Osteoblast (primary cell): ENCODE measurements around the gene WIPF3. TPM values are rescaled to one million over a fixed set of nuclear protein-coding genes. Genes with fewer than 3 reads are reported as not detected.

Experiments
- DNase-seq: peaks from one replicate; pipeline ENCODE4 v3.0.0; 2011; ENCODE audit warnings: low spot score, mixed read lengths; ENCODE audit not compliant: insufficient read length; ENCODE audit errors: missing footprints
- H2AFZ ChIP-seq: 2 replicates; pipeline ENCODE4 v1.6.0; 2011; ENCODE audit warnings: mild to moderate bottlenecking, low read length
- H3K27ac ChIP-seq: 2 replicates; pipeline ENCODE4 v1.5.1; 2011; ENCODE audit warnings: mild to moderate bottlenecking, low read depth, low read length, moderate library complexity
- H3K27me3 ChIP-seq: 2 replicates; pipeline ENCODE4 v1.6.0; 2012; ENCODE audit warnings: mild to moderate bottlenecking, control low read depth, inconsistent platforms, low read length, moderate library complexity; ENCODE audit not compliant: insufficient read depth
- H3K36me3 ChIP-seq: 2 replicates; pipeline ENCODE4 v1.5.1; 2011; ENCODE audit warnings: mild to moderate bottlenecking, low read length, control low read depth, moderate library complexity; ENCODE audit not compliant: insufficient read depth
- H3K4me1 ChIP-seq: 2 replicates; pipeline ENCODE4 v1.5.1; 2011; ENCODE audit warnings: mild to moderate bottlenecking, low read length, control low read depth, moderate library complexity; ENCODE audit not compliant: insufficient read depth
- H3K4me2 ChIP-seq: 2 replicates; pipeline ENCODE4 v1.6.0; 2011; ENCODE audit warnings: mild to moderate bottlenecking, low read length; ENCODE audit not compliant: insufficient read depth
- H3K4me3 ChIP-seq: fragments of 200-600 bp; sonication (generic); 3 replicates; pipeline ENCODE4 v1.5.1; 2012; ENCODE audit warnings: mild to moderate bottlenecking, low read length, inconsistent platforms; ENCODE audit not compliant: insufficient read depth
- H3K79me2 ChIP-seq: 2 replicates; pipeline ENCODE4 v1.6.0; 2012; ENCODE audit warnings: mild to moderate bottlenecking, low read length, control low read depth, inconsistent platforms; ENCODE audit not compliant: insufficient read depth
- H3K9me3 ChIP-seq: 2 replicates; pipeline ENCODE4 v1.5.1; 2011; ENCODE audit warnings: low read depth, low read length, control low read depth
- H4K20me1 ChIP-seq: 2 replicates; pipeline ENCODE4 v1.6.0; 2012; ENCODE audit warnings: mild to moderate bottlenecking, low read length, control low read depth; ENCODE audit not compliant: insufficient read depth
- total RNA-seq: library from RNA; depleted of rRNA; stranded (reverse); fragments of >200 nt; gene quantifications from 2 replicates; pipeline ENCODE4 v1.2.3, GENCODE V29; 2012
- TF ChIP-seq, protein P1 (sequence below): IDR thresholded peaks from 2 replicates; pipeline ENCODE4 v1.5.1; 2011; ENCODE audit warnings: mild to moderate bottlenecking, low read depth, low read length, moderate library complexity; ENCODE audit errors: extremely low read depth

Gene WIPF3
- total RNA-seq, 1 donor: not detected

DNA sequence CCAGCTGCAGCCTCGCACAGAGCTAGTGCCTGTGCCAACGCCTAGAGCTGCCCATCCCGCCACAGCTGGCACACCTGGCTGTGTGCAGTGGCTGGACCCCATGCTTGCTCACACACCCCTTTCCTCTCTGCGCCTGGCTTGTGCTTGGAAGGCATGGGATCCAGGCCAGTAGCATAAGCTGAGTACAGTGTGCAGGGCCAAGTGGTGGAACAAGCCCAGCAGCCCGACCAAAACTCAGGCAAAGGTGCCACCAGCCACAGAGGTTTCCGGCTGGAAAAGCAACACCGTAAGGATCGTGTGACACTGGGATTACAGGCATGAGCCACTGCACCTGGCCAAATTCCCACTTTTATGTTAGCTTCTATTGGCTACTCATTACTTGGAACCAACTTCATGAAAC lies 144.9 kb downstream of the WIPF3 start:
- Histone ChIP-seq H3K9me3 (no peaks in the 10 kb centered on the region), H3K36me3 (peaks cover 38% of the 10 kb centered on the region), H3K4me1 (no peaks in the 10 kb centered on the region), H4K20me1 (peaks cover 6% of the 10 kb centered on the region), H3K27ac (no peak overlapping the region), H3K79me2 (peaks cover 5% of the 10 kb centered on the region), H3K27me3 (no peaks in the 10 kb centered on the region), H2AFZ (no peak overlapping the region), H3K4me3 (no peak overlapping the region), H3K4me2 (no peak overlapping the region)
- DNase-seq: no peak
- TF ChIP-seq, protein P1, sequence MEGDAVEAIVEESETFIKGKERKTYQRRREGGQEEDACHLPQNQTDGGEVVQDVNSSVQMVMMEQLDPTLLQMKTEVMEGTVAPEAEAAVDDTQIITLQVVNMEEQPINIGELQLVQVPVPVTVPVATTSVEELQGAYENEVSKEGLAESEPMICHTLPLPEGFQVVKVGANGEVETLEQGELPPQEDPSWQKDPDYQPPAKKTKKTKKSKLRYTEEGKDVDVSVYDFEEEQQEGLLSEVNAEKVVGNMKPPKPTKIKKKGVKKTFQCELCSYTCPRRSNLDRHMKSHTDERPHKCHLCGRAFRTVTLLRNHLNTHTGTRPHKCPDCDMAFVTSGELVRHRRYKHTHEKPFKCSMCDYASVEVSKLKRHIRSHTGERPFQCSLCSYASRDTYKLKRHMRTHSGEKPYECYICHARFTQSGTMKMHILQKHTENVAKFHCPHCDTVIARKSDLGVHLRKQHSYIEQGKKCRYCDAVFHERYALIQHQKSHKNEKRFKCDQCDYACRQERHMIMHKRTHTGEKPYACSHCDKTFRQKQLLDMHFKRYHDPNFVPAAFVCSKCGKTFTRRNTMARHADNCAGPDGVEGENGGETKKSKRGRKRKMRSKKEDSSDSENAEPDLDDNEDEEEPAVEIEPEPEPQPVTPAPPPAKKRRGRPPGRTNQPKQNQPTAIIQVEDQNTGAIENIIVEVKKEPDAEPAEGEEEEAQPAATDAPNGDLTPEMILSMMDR: no peak

DNA sequence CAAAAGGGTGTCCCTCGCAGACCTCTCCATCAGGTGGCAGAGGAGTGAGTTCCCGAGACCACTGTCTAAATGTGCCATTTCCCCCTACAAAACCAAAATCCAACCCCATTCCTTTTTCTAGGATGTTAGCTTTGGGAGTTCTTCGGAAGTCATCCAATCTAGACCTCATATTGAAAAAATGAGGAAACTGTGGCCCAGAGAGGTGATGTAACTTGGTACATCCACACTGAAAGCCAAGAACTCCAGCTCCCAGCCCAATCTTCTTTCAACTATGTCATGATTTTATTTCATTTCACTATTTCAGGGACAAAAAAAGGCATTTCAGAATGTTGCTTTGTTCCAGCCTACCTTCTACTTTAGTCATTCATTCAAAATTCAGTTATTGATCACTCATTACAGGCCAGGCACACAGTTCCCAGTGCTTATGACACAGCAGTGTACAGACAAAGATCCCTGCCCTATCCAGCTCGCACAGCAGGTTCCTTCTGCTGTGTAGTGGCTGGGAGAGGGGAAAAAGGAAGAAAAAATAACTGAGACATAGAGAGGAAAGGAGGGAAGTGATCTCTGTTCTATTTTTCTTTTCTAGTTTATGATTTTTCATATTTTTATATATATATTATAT lies 147.5 kb downstream of the WIPF3 start:
- Histone ChIP-seq H3K27ac (no peak overlapping the region), H3K27me3 (no peaks in the 10 kb centered on the region), H2AFZ (no peak overlapping the region), H3K4me1 (no peaks in the 10 kb centered on the region), H3K36me3 (peaks cover 25% of the 10 kb centered on the region), H3K79me2 (peaks cover 24% of the 10 kb centered on the region), H3K4me3 (no peak overlapping the region), H3K9me3 (no peaks in the 10 kb centered on the region), H3K4me2 (no peak overlapping the region), H4K20me1 (peaks cover 6% of the 10 kb centered on the region)
- no peak for DNase-seq
- TF ChIP-seq, protein P1: no peak

DNA sequence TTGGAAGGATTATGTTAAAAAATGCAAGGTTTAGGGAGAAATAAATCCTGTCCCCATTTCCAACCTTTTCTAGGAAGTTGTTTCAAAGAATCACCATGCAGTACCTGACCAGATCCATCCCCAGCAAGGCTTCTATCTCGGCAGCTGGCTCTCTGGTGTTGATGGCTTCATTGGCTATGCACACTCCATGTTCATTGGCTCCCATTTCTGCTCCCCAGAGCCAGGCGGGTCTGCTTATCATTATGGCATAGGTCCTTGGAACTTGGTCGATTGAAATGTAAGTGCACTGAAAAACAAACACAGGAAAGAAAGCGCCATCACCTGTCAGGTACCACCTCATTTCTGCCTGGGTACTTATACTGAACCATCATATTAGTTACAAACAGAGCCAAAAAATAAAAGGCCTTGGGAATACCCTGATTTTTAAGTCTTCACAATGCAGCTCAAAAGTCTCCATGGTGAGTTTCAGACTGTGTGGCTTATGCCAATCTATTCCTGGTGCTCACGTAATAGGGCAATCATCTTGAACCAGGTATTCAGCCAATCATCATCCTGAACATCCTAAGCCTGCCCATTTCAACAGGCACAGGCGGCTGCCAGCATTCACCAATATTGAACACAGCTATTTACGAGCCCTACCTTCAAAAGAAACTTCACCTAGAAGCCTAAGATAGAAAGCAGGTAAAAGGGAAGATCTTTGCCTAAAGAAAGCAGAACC lies 148.9 kb downstream of the WIPF3 start:
- Histone ChIP-seq H3K36me3 (peaks cover 25% of the 10 kb centered on the region), H4K20me1 (peaks cover 6% of the 10 kb centered on the region), H3K4me3 (no peak overlapping the region), H3K27ac (no peak overlapping the region), H3K79me2 (peaks cover 27% of the 10 kb centered on the region), H3K4me1 (no peaks in the 10 kb centered on the region), H3K9me3 (no peaks in the 10 kb centered on the region), H3K27me3 (no peaks in the 10 kb centered on the region), H2AFZ (no peak overlapping the region), H3K4me2 (no peak overlapping the region)
- TF ChIP-seq, protein P1: no peak
- no peak for DNase-seq

DNA sequence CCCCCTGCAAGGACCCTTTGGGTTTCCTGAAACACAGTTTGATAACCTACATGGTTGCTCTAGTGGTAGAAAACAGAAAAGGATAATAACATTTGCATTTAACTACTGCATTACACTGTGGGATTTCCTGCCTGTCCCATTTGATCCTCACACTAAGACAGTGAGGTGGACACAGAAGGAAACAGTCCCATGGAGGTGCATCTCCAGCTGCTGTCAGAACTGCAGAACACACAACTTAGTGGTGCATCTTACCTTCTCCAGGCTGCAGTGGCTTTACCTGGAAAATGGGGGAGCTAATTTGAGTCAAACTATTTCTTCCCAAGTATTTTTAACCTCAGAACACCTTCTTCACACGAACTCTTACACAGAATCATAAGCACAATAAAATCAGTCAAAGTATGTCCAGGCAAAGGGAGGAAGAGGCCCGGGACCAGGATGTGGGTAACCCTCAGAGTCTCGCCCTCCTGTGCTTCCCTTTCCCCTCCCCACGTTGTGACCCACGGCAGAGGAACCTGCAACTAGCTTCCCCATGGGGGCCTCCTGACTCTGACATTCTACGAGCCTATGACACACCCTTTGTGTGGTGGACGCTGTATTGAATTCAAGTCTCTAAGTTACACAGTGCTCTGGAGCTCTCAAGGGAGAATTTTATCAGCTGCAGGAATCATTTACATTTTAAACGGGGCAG lies 149.6 kb downstream of the WIPF3 start:
- Histone ChIP-seq H2AFZ (no peak overlapping the region), H3K9me3 (no peaks in the 10 kb centered on the region), H3K27me3 (no peaks in the 10 kb centered on the region), H3K79me2 (peaks cover 30% of the 10 kb centered on the region), H3K4me2 (no peak overlapping the region), H3K27ac (no peak overlapping the region), H4K20me1 (peaks cover 6% of the 10 kb centered on the region), H3K36me3 (peaks cover 25% of the 10 kb centered on the region), H3K4me1 (no peaks in the 10 kb centered on the region), H3K4me3 (no peak overlapping the region)
- no peak for DNase-seq
- TF ChIP-seq, protein P1: no peak
